Liver (tissue), 4 donors: ENCODE results near the gene CAPS. TPM values are rescaled to one million over a fixed set of nuclear protein-coding genes. Genes with fewer than 3 reads are reported as not detected.

ENCODE experiments used
- polyA plus RNA-seq, 2 donors: library from polyadenylated mRNA; stranded (reverse) in 1 of 2; unstranded in 1 of 2; fragments of 200-250 nt in 1 of 2; fragments of >200 nt in 1 of 2; fragmentation: Nextera tagmentation in 1 of 2; extraction: Ambion mirVana in 1 of 2; gene quantifications; one replicate each; pipeline versions ENCODE4 v1.2.1 to v1.2.3, GENCODE V29; 2013 to 2015
- total RNA-seq, 2 donors: library from RNA; depleted of rRNA; stranded (reverse); fragments of >200 nt; gene quantifications; one replicate each; pipeline ENCODE4 v1.2.3, GENCODE V29; 2014
- donor health status: healthy.
- donor health status: healthy.
- donor health status: healthy.

CAPS gene
- total and polyA plus RNA-seq, 4 donors = 2.1 to 11.4 (median 3.5) TPM

Other genes with a start within 250 kb of the CAPS start
- 10 to 100 TPM; 11.5 to 19.0 TPM for gene MICOS13, start 233.7 kb upstream of the CAPS start, total RNA-seq
- gene MICOS13, start 233.7 kb upstream of the CAPS start, polyA plus RNA-seq = 10 to 100 TPM; 42.7 to 84.0 TPM
- 1 to 10 TPM; 1.3 to 1.4 TPM for gene HSD11B1L, start 233.2 kb upstream of the CAPS start, total RNA-seq
- gene HSD11B1L, start 233.2 kb upstream of the CAPS start, polyA plus RNA-seq = 1 to 10 TPM; 2.4 to 2.5 TPM
- 100 to 1,000 TPM in 1 of 2 donors, 10 to 100 TPM in 1; 47.2 to 251 TPM for gene RPL36, start 224.0 kb upstream of the CAPS start, total RNA-seq
- 100 to 1,000 TPM; 390 to 556 TPM for gene RPL36, start 224.0 kb upstream of the CAPS start, polyA plus RNA-seq
- gene LONP1, start 194.1 kb upstream of the CAPS start, total RNA-seq = 10 to 100 TPM; 32.3 to 68.9 TPM
- gene LONP1, start 194.1 kb upstream of the CAPS start, polyA plus RNA-seq = 10 to 100 TPM; 46.1 to 83.9 TPM
- not detected for gene CATSPERD, start 193.6 kb upstream of the CAPS start, total RNA-seq
- gene CATSPERD, start 193.6 kb upstream of the CAPS start, polyA plus RNA-seq = not detected
- under 1 TPM; 0.42 to 0.84 TPM for gene PRR22, start 129.5 kb upstream of the CAPS start, total RNA-seq
- gene PRR22, start 129.5 kb upstream of the CAPS start, polyA plus RNA-seq = 1 to 10 TPM in 1 of 2 donors, under 1 TPM in 1; 0.40 to 1.6 TPM
- 10 to 100 TPM; 16.3 to 19.0 TPM for gene DUS3L, start 123.1 kb upstream of the CAPS start, total RNA-seq
- 10 to 100 TPM; 12.2 to 17.4 TPM for gene DUS3L, start 123.1 kb upstream of the CAPS start, polyA plus RNA-seq
- gene NRTN, start 109.2 kb upstream of the CAPS start, total RNA-seq = 1 to 10 TPM; 3.3 to 3.7 TPM
- 1 to 10 TPM; 1.3 to 5.3 TPM for gene NRTN, start 109.2 kb upstream of the CAPS start, polyA plus RNA-seq
- 1 to 10 TPM; 2.6 to 8.4 TPM for gene FUT6, start 74.6 kb upstream of the CAPS start, total RNA-seq
- gene FUT6, start 74.6 kb upstream of the CAPS start, polyA plus RNA-seq = 10 to 100 TPM in 1 of 2 donors, 1 to 10 TPM in 1; 6.2 to 14.0 TPM
- under 1 TPM in 1 of 2 donors, not detected in 1; 0.25 TPM for gene FUT3, start 62.8 kb upstream of the CAPS start, total RNA-seq
- under 1 TPM; 0.27 to 0.47 TPM for gene FUT3, start 62.8 kb upstream of the CAPS start, polyA plus RNA-seq
- under 1 TPM; 0.05 to 0.17 TPM for gene FUT5, start 43.7 kb upstream of the CAPS start, total RNA-seq
- under 1 TPM in 1 of 2 donors, not detected in 1; 0.02 TPM for gene FUT5, start 43.7 kb upstream of the CAPS start, polyA plus RNA-seq
- 100 to 1,000 TPM; 127 to 134 TPM for gene NDUFA11, start 10.5 kb upstream of the CAPS start, total RNA-seq
- gene NDUFA11, start 10.5 kb upstream of the CAPS start, polyA plus RNA-seq = 100 to 1,000 TPM; 319 to 394 TPM
- 1 to 10 TPM; 3.6 to 7.7 TPM for gene VMAC, start 9.4 kb upstream of the CAPS start, total RNA-seq
- gene VMAC, start 9.4 kb upstream of the CAPS start, polyA plus RNA-seq = 1 to 10 TPM; 1.2 to 1.6 TPM
- 10 to 100 TPM; 20.2 to 23.3 TPM for gene RANBP3, start 63.9 kb downstream of the CAPS start, total RNA-seq
- gene RANBP3, start 63.9 kb downstream of the CAPS start, polyA plus RNA-seq = 10 to 100 TPM in 1 of 2 donors, 1 to 10 TPM in 1; 10.0 to 21.2 TPM
- gene RFX2, start 196.2 kb downstream of the CAPS start, total RNA-seq = 1 to 10 TPM; 3.5 to 5.1 TPM
- gene RFX2, start 196.2 kb downstream of the CAPS start, polyA plus RNA-seq = 1 to 10 TPM in 1 of 2 donors, under 1 TPM in 1; 0.67 to 2.1 TPM
- not detected for gene ACSBG2, start 221.4 kb downstream of the CAPS start, total RNA-seq
- not detected for gene ACSBG2, start 221.4 kb downstream of the CAPS start, polyA plus RNA-seq